NCI-H2227 (cell line): ENCODE data around the gene GARIN5B.
A peak's percentile ranks its signal among the peaks of the same experiment; 100 is the strongest.

Experiments
- DNase-seq: peaks from one replicate; lab custom pipeline; 2025; ENCODE audit not compliant: unreplicated experiment; lab: John Stamatoyannopoulos, UW

The GARIN5B gene

GRCh38 chr19:55325172-55325571 lies 37.9 kb downstream of the GARIN5B start, which contains the start of gene TMEM150B:
Gene TMEM150B (minus strand): TSS chr19:55325341. CDS start chr19:55321036, 4,305 bp downstream.
- no peak for DNase-seq

- DNase-seq = no peak
Measured at GRCh38 chr19:55324662-55325061, 38.4 kb downstream of the GARIN5B start.

GRCh38 chr19:55322204-55322885 lies 40.7 kb downstream of the GARIN5B start:
- no peak for DNase-seq

- no peak for DNase-seq
Measured at GRCh38 chr19:55321466-55322137, 41.5 kb downstream of the GARIN5B start.

- no peak for DNase-seq
Measured at GRCh38 chr19:55320844-55321419, 42.1 kb downstream of the GARIN5B start.

GRCh38 chr19:55319785-55320184 lies 43.3 kb downstream of the GARIN5B start:
- peak; percentile 93 for DNase-seq

- DNase-seq = no peak
Measured at GRCh38 chr19:55316646-55317045, 46.4 kb downstream of the GARIN5B start.

- no peak for DNase-seq
Measured at GRCh38 chr19:55315956-55316525, 47.0 kb downstream of the GARIN5B start.

- no peak for DNase-seq
Measured at GRCh38 chr19:55314396-55314795, 48.7 kb downstream of the GARIN5B start.

GRCh38 chr19:55312621-55313512 lies 50.2 kb downstream of the GARIN5B start:
- no peak for DNase-seq

GRCh38 chr19:55311797-55312196 lies 51.3 kb downstream of the GARIN5B start:
- DNase-seq = no peak

- DNase-seq = no peak
Measured at GRCh38 chr19:55311397-55311796, 51.7 kb downstream of the GARIN5B start.

GRCh38 chr19:55310498-55310897 lies 52.6 kb downstream of the GARIN5B start:
- no peak for DNase-seq

- DNase-seq = no peak
Measured at GRCh38 chr19:55309448-55309847, 53.6 kb downstream of the GARIN5B start.

- no peak for DNase-seq
Measured at GRCh38 chr19:55308281-55308680, 54.8 kb downstream of the GARIN5B start.

- no peak for DNase-seq
Measured at GRCh38 chr19:55306712-55307111, 56.3 kb downstream of the GARIN5B start.

- no peak for DNase-seq
Measured at GRCh38 chr19:55305983-55306562, 57.0 kb downstream of the GARIN5B start.

GRCh38 chr19:55305491-55305890 lies 57.6 kb downstream of the GARIN5B start:
- peak; percentile 82 for DNase-seq

- DNase-seq = no peak
Measured at GRCh38 chr19:55304980-55305379, 58.1 kb downstream of the GARIN5B start.
